ENCODE data around the gene MYO5B. TPM values are rescaled to one million over a fixed set of nuclear protein-coding genes. Genes with fewer than 3 reads are reported as not detected.

MYO5B gene
- polyA plus RNA-seq, 1 donor from 2014 or later, result 0.42 TPM

GRCh38 chr18:49819071-49819662 is 375.8 kb downstream of the MYO5B start:
- Histone ChIP-seq H3K9me2 (ENCODE audit: insufficient read depth, low read length) (no peaks in the 10 kb centered on the region), H3K27me3 (ENCODE audit: insufficient read depth, low read depth, low read length) (no peaks in the 10 kb centered on the region), H3K4me2 (ENCODE audit: low read length) (no peak overlapping the region), H3K36me3 (ENCODE audit: insufficient read depth, low read length) (no peaks in the 10 kb centered on the region), H3K27ac (ENCODE audit: low read length) (no peak overlapping the region), H3F3A (ENCODE audit: insufficient read depth, low read length, poor library complexity, severe bottlenecking) (no peaks in the 10 kb centered on the region), H3K4me3 (ENCODE audit: low read length) (no peak overlapping the region), H3K9me3 (ENCODE audit: low read length) (no peaks in the 10 kb centered on the region), H3K79me2 (replicated peaks; ENCODE audit: insufficient read depth, low read length) (no peaks in the 10 kb centered on the region), H4K20me1 (ENCODE audit: insufficient read depth) (no peaks in the 10 kb centered on the region), H3K9ac (ENCODE audit: low read length) (no peak overlapping the region), H2AFZ (ENCODE audit: low read depth, low read length) (no peak overlapping the region)
- TF ChIP-seq EP300 (conservative IDR thresholded peaks at IDR 0.05; ENCODE audit: poor library complexity, severe bottlenecking) (no peak), MXI1 (conservative IDR thresholded peaks at IDR 0.05; ENCODE audit: poor library complexity, severe bottlenecking) (no peak), CTCF (IDR thresholded peaks at IDR 0.05; ENCODE audit: poor library complexity, severe bottlenecking) (no peak), TAF1 (IDR thresholded peaks at IDR 0.05; ENCODE audit: low read depth) (no peak), SMC3 (conservative IDR thresholded peaks at IDR 0.05; ENCODE audit: poor library complexity) (no peak), EZH2 (IDR thresholded peaks at IDR 0.05; ENCODE audit: borderline replicate concordance, insufficient read depth, low read length, poor library complexity, severe bottlenecking) (no peak), POLR2AphosphoS5 (IDR thresholded peaks at IDR 0.05) (no peak), REST (IDR thresholded peaks at IDR 0.05; ENCODE audit: borderline replicate concordance) (no peak), RAD21 (conservative IDR thresholded peaks at IDR 0.05) (no peak)

GRCh38 chr18:49817947-49818346 is 377.0 kb downstream of the MYO5B start:
- no peaks in the 10 kb centered on the region for H3K9me2 ChIP-seq (ENCODE audit: insufficient read depth, low read length)
- H3K27me3 ChIP-seq (ENCODE audit: insufficient read depth, low read depth, low read length), result no peaks in the 10 kb centered on the region
- H4K20me1 ChIP-seq (ENCODE audit: insufficient read depth), result no peaks in the 10 kb centered on the region
- H3K4me2 ChIP-seq (ENCODE audit: low read length), result no peak overlapping the region
- H3K4me3 ChIP-seq (ENCODE audit: low read length), result no peak overlapping the region
- TF ChIP-seq RAD21 (conservative IDR thresholded peaks at IDR 0.05) (no peak), EZH2 (IDR thresholded peaks at IDR 0.05; ENCODE audit: borderline replicate concordance, insufficient read depth, low read length, poor library complexity, severe bottlenecking) (no peak), TAF1 (IDR thresholded peaks at IDR 0.05; ENCODE audit: low read depth) (no peak), SMC3 (conservative IDR thresholded peaks at IDR 0.05; ENCODE audit: poor library complexity) (no peak), POLR2AphosphoS5 (IDR thresholded peaks at IDR 0.05) (no peak), EP300 (conservative IDR thresholded peaks at IDR 0.05; ENCODE audit: poor library complexity, severe bottlenecking) (no peak), MXI1 (conservative IDR thresholded peaks at IDR 0.05; ENCODE audit: poor library complexity, severe bottlenecking) (no peak), CTCF (IDR thresholded peaks at IDR 0.05; ENCODE audit: poor library complexity, severe bottlenecking) (no peak), REST (IDR thresholded peaks at IDR 0.05; ENCODE audit: borderline replicate concordance) (no peak)
- H3K79me2 ChIP-seq (replicated peaks; ENCODE audit: insufficient read depth, low read length), result no peaks in the 10 kb centered on the region
- no peak overlapping the region for H2AFZ ChIP-seq (ENCODE audit: low read depth, low read length)
- H3F3A ChIP-seq (ENCODE audit: insufficient read depth, low read length, poor library complexity, severe bottlenecking), result no peaks in the 10 kb centered on the region
- no peaks in the 10 kb centered on the region for H3K36me3 ChIP-seq (ENCODE audit: insufficient read depth, low read length)
- H3K27ac ChIP-seq (ENCODE audit: low read length), result no peak overlapping the region
- no peaks in the 10 kb centered on the region for H3K9me3 ChIP-seq (ENCODE audit: low read length)
- H3K9ac ChIP-seq (ENCODE audit: low read length), result no peak overlapping the region
